Ishikawa (cell line): ENCODE results near the gene RTCA.

Source experiments
- CEBPB ChIP-seq: IDR thresholded peaks from 2 replicates; pipeline ENCODE4 v1.6.1; 2012
- CREB1 ChIP-seq: IDR thresholded peaks from 2 replicates; pipeline ENCODE4 v1.6.1; 2012; ENCODE audit warnings: low read depth
- EGR1 ChIP-seq: IDR thresholded peaks from 2 replicates; pipeline ENCODE4 v1.6.1; 2012
- EP300 ChIP-seq: IDR thresholded peaks from 2 replicates; pipeline ENCODE4 v1.6.1; 2012; ENCODE audit warnings: borderline replicate concordance
- FOXM1 ChIP-seq: IDR thresholded peaks from 2 replicates; pipeline ENCODE4 v1.6.1; 2012; ENCODE audit warnings: low read depth, borderline replicate concordance
- MAX ChIP-seq: IDR thresholded peaks from 2 replicates; pipeline ENCODE4 v1.6.1; 2012
- NFIC ChIP-seq: IDR thresholded peaks from 2 replicates; pipeline ENCODE4 v1.6.1; 2012
- RAD21 ChIP-seq: IDR thresholded peaks from 2 replicates; pipeline ENCODE4 v1.6.1; 2012; ENCODE audit warnings: low read depth
- REST ChIP-seq: IDR thresholded peaks from 2 replicates; pipeline ENCODE4 v1.6.1; 2012; ENCODE audit warnings: low read depth, mild to moderate bottlenecking
- TAF1 ChIP-seq: IDR thresholded peaks from 2 replicates; pipeline ENCODE4 v1.6.1; 2012; ENCODE audit warnings: low read depth, mild to moderate bottlenecking
- TCF12 ChIP-seq: IDR thresholded peaks from 2 replicates; pipeline ENCODE4 v1.6.1; 2012; ENCODE audit warnings: low read depth
- TEAD4 ChIP-seq: IDR thresholded peaks from 2 replicates; pipeline ENCODE4 v1.6.1; 2012
- USF1 ChIP-seq: IDR thresholded peaks from 2 replicates; pipeline ENCODE4 v1.6.1; 2012
- YY1 ChIP-seq: IDR thresholded peaks from 2 replicates; pipeline ENCODE4 v1.6.1; 2012; ENCODE audit warnings: low read depth
- ZBTB7A ChIP-seq: IDR thresholded peaks from 2 replicates; pipeline ENCODE4 v1.6.1; 2012; ENCODE audit warnings: low read depth

Gene RTCA

GRCh38 chr1:100249155-100249536 is 16.9 kb upstream of the RTCA start:
- TF ChIP-seq FOXM1 (no peak), TAF1 (no peak), NFIC (no peak), CREB1 (no peak), TCF12 (no peak), USF1 (no peak), EGR1 (no peak), YY1 (no peak), CEBPB (no peak), RAD21 (no peak), REST (no peak), ZBTB7A (no peak), EP300 (no peak), MAX (no peak), TEAD4 (no peak)

- TF ChIP-seq ZBTB7A (0 out of 2 replicates have a peak, but pooled peaks have one; percentile 25), CEBPB (no peak), EGR1 (no peak), TEAD4 (peak; percentile 71), EP300 (no peak; the same call in 1 of the 2 replicates), NFIC (peak; percentile 10; the same call in 1 of the 2 replicates), MAX (peak; percentile 56), USF1 (no peak), FOXM1 (no peak), TAF1 (peak; percentile 97), RAD21 (no peak), TCF12 (0 out of 2 replicates have a peak, but pooled peaks have one; percentile 19), CREB1 (peak; percentile 69), YY1 (peak; percentile 96)
These were observed 16.3 kb upstream of the RTCA start, which contains the start of gene DBT for GRCh38 chr1:100249537-100250257. Gene DBT, minus strand, starts transcription at chr1:100249834. Its CDS starts 14 bp downstream, at chr1:100249820.

GRCh38 chr1:100250264-100250663 is 15.8 kb upstream of the RTCA start:
- no peak for TF ChIP-seq FOXM1
- no peak for TF ChIP-seq CEBPB
- TF ChIP-seq ZBTB7A = no peak
- TF ChIP-seq EP300 = no peak
- TF ChIP-seq USF1 = no peak
- no peak for TF ChIP-seq EGR1
- no peak for TF ChIP-seq TCF12
- no peak for TF ChIP-seq TEAD4
- TF ChIP-seq CREB1 = no peak
- TF ChIP-seq NFIC = no peak
- TF ChIP-seq MAX = no peak
- no peak for TF ChIP-seq REST
- TF ChIP-seq RAD21 = no peak

GRCh38 chr1:100250807-100251206 is 15.2 kb upstream of the RTCA start:
- no peak for TF ChIP-seq ZBTB7A
- no peak for TF ChIP-seq CEBPB
- no peak for TF ChIP-seq USF1
- TF ChIP-seq FOXM1 = no peak
- no peak for TF ChIP-seq NFIC
- TF ChIP-seq MAX = no peak
- no peak for TF ChIP-seq RAD21
- TF ChIP-seq EP300 = no peak
- no peak for TF ChIP-seq CREB1
- TF ChIP-seq EGR1 = no peak
- TF ChIP-seq YY1 = no peak
- TF ChIP-seq TEAD4 = no peak
- TF ChIP-seq REST = no peak
- no peak for TF ChIP-seq TAF1
- TF ChIP-seq TCF12 = no peak
